MM.1S (cell line): ENCODE data around the gene NARF.

Experiments
- EZH2 ChIP-seq: fragments of 300-600 bp; sonication (generic); optimal IDR thresholded peaks from 2 replicates; pipeline ENCODE3; 2017; ENCODE audit warnings: low read depth, mild to moderate bottlenecking, antibody characterized with exemption, low read length, mixed read lengths
- TF ChIP-seq, protein P1 (sequence below): fragments of 300-600 bp; sonication (generic); IDR thresholded peaks from 2 replicates; pipeline ENCODE4 v1.5.1; 2016; ENCODE audit warnings: antibody characterized with exemption, low read length, mixed read lengths

DNA sequence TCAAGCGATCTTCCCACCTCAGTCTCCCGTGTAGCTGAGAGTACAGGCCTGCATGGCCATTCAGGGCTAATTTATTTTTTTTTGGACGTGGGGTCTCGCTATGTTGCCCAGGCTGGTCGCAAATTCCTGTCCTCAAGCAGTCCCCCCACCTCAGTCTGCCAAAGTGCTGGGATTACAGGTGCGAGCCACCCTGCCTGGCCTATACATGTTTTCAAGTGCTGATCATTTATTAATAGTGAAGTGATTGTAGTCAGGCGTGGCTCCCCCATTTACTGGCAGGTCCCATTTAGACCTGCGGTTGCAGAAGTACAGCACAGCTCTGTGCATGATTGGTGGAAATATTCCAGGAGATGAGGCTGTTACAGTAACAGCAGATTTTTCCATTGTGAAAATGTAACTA, 69.4 kb downstream of the NARF start:
- TF ChIP-seq, protein P1, sequence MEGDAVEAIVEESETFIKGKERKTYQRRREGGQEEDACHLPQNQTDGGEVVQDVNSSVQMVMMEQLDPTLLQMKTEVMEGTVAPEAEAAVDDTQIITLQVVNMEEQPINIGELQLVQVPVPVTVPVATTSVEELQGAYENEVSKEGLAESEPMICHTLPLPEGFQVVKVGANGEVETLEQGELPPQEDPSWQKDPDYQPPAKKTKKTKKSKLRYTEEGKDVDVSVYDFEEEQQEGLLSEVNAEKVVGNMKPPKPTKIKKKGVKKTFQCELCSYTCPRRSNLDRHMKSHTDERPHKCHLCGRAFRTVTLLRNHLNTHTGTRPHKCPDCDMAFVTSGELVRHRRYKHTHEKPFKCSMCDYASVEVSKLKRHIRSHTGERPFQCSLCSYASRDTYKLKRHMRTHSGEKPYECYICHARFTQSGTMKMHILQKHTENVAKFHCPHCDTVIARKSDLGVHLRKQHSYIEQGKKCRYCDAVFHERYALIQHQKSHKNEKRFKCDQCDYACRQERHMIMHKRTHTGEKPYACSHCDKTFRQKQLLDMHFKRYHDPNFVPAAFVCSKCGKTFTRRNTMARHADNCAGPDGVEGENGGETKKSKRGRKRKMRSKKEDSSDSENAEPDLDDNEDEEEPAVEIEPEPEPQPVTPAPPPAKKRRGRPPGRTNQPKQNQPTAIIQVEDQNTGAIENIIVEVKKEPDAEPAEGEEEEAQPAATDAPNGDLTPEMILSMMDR: no peak
- TF ChIP-seq EZH2: no peak
